ENCODE data around the gene C16orf92.

C16orf92 gene

DNA sequence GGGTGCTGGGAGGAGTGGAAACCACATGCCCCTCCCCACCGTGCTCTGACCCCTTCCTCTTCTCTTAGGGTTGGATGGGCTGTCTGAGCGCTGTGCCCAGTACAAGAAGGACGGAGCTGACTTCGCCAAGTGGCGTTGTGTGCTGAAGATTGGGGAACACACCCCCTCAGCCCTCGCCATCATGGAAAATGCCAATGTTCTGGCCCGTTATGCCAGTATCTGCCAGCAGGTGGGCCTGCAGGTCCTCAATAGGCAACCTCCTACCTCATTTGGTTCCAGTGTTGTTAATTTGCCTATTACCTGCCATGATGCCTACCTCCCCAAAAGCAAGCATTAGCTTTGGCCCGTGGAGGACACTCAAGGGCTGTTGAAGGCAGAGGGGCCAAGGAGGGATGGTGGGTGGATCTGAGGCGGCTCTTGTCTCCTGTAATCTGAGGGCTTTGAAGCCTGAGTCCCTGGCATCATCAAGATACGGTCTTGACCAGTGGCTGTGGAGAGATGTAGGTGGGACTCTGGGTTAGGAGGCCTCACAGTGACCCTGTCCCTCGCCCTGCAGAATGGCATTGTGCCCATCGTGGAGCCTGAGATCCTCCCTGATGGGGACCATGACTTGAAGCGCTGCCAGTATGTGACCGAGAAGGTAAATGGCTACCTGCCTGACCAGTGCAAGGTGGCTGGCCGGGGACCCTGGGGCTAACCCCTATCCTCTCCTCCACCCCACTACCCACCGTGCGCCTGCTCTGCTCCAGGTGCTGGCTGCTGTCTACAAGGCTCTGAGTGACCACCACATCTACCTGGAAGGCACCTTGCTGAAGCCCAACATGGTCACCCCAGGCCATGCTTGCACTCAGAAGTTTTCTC, 46.0 kb downstream of the C16orf92 start:
- Histone ChIP-seq H3K4me3 (ENCODE audit: insufficient read depth, low read depth, low read length) (no peak overlapping the region), H3K27ac (ENCODE audit: insufficient read depth, low read depth, low read length, poor library complexity, severe bottlenecking) (no peak overlapping the region), H3K36me3 (ENCODE audit: control insufficient read depth, insufficient read depth, low read length) (peaks cover 38% of the 10 kb centered on the region), H3K27me3 (ENCODE audit: control insufficient read depth, insufficient read depth, low read length, poor library complexity, severe bottlenecking) (no peaks in the 10 kb centered on the region), H3K4me1 (ENCODE audit: control insufficient read depth, insufficient read depth, low read length) (peaks cover 16% of the 10 kb centered on the region), H3K9me3 (ENCODE audit: control insufficient read depth, low read length) (no peaks in the 10 kb centered on the region)
- 95 to 96% methylated on average over 17 of the region's 17 CpGs for WGBS, 2 experiments

DNA sequence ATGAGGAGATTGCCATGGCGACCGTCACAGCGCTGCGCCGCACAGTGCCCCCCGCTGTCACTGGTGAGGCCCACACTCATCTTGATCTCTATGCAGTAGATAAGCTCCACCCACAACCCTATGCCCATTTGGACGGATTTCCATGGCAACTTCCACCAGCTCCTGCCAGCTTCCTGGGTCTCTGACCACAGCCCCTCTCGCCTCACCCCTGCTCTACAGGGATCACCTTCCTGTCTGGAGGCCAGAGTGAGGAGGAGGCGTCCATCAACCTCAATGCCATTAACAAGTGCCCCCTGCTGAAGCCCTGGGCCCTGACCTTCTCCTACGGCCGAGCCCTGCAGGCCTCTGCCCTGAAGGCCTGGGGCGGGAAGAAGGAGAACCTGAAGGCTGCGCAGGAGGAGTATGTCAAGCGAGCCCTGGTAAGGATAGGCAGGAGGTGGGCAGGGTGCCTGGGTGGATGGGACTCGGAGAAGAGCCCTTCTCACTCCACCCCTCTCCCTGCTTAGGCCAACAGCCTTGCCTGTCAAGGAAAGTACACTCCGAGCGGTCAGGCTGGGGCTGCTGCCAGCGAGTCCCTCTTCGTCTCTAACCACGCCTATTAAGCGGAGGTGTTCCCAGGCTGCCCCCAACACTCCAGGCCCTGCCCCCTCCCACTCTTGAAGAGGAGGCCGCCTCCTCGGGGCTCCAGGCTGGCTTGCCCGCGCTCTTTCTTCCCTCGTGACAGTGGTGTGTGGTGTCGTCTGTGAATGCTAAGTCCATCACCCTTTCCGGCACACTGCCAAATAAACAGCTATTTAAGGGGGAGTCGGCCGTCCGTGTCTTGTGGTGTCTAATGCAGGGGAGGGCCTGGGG, 46.8 kb downstream of the C16orf92 start:
- peaks cover 14% of the 10 kb centered on the region for H3K4me1 ChIP-seq (ENCODE audit: control insufficient read depth, insufficient read depth, low read length)

DNA sequence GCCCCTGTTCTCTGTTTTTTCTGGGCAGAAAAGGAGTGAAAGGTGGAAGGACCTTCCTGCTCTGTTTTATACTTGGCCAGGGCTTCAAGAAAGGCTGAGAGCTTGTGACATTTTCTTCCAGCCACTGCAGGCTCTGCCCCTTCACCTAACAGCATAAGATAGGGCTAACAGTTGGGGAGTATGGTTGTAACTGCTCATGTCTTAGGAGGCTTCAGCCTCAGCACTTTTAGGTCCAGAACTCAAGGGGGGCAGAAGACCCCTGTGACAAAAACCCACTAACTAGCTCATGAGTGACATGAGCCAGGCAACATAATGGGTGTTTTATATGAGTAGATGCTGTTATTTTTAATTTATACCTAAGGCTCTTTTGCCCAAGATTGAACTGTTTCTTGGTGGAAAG, 47.5 kb downstream of the C16orf92 start:
- Histone ChIP-seq H3K27ac (ENCODE audit: insufficient read depth, low read depth, low read length, poor library complexity, severe bottlenecking) (no peak overlapping the region), H3K36me3 (ENCODE audit: control insufficient read depth, insufficient read depth, low read length) (peaks cover 38% of the 10 kb centered on the region), H3K9me3 (ENCODE audit: control insufficient read depth, low read length) (no peaks in the 10 kb centered on the region), H3K27me3 (ENCODE audit: control insufficient read depth, insufficient read depth, low read length, poor library complexity, severe bottlenecking) (no peaks in the 10 kb centered on the region), H3K4me1 (ENCODE audit: control insufficient read depth, insufficient read depth, low read length) (peaks cover 14% of the 10 kb centered on the region), H3K4me3 (ENCODE audit: insufficient read depth, low read depth, low read length) (no peak overlapping the region)

More for the DNA sequence above, 46.8 kb downstream of the C16orf92 start:
- Histone ChIP-seq H3K27me3 (ENCODE audit: control insufficient read depth, insufficient read depth, low read length, poor library complexity, severe bottlenecking) (no peaks in the 10 kb centered on the region), H3K4me3 (ENCODE audit: insufficient read depth, low read depth, low read length) (no peak overlapping the region), H3K27ac (ENCODE audit: insufficient read depth, low read depth, low read length, poor library complexity, severe bottlenecking) (no peak overlapping the region), H3K9me3 (ENCODE audit: control insufficient read depth, low read length) (no peaks in the 10 kb centered on the region), H3K36me3 (ENCODE audit: control insufficient read depth, insufficient read depth, low read length) (peaks cover 38% of the 10 kb centered on the region)
- 95% methylated on average over 31 of the region's 31 CpGs for WGBS, 2 experiments
